ENCODE data around the gene HS2ST1.

- TF ChIP-seq, protein P1, sequence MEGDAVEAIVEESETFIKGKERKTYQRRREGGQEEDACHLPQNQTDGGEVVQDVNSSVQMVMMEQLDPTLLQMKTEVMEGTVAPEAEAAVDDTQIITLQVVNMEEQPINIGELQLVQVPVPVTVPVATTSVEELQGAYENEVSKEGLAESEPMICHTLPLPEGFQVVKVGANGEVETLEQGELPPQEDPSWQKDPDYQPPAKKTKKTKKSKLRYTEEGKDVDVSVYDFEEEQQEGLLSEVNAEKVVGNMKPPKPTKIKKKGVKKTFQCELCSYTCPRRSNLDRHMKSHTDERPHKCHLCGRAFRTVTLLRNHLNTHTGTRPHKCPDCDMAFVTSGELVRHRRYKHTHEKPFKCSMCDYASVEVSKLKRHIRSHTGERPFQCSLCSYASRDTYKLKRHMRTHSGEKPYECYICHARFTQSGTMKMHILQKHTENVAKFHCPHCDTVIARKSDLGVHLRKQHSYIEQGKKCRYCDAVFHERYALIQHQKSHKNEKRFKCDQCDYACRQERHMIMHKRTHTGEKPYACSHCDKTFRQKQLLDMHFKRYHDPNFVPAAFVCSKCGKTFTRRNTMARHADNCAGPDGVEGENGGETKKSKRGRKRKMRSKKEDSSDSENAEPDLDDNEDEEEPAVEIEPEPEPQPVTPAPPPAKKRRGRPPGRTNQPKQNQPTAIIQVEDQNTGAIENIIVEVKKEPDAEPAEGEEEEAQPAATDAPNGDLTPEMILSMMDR (conservative IDR thresholded peaks at IDR 0.05; ENCODE audit: low read depth, low read length) = no peak
- no peak for TF ChIP-seq EZH2 (IDR thresholded peaks at IDR 0.05; ENCODE audit: borderline replicate concordance, low read depth, low read length, poor library complexity, severe bottlenecking)
Observed at GRCh38 chr1:87023326-87023725, 108.9 kb downstream of the HS2ST1 start.

Data from A673 (cell line).